ENCODE measurements around the gene TEX2. TPM values are rescaled to one million over a fixed set of nuclear protein-coding genes. Genes with fewer than 3 reads are reported as not detected.

Gene TEX2
- total and polyA plus RNA-seq, 9 of the 15 experiments (the other 6 are each of a cell fraction or from before 2014, with no cell fraction given) = 4.1 to 27.6 (median 19.3) TPM

GRCh38 chr17:64296246-64296645 lies 33.2 kb upstream of the TEX2 start (continued):
- TF ChIP-seq ZEB2 (IDR thresholded peaks at IDR 0.05) (no peak), JUNB (CRISPR knock-in tag; conservative IDR thresholded peaks at IDR 0.05) (no peak)

DNA sequence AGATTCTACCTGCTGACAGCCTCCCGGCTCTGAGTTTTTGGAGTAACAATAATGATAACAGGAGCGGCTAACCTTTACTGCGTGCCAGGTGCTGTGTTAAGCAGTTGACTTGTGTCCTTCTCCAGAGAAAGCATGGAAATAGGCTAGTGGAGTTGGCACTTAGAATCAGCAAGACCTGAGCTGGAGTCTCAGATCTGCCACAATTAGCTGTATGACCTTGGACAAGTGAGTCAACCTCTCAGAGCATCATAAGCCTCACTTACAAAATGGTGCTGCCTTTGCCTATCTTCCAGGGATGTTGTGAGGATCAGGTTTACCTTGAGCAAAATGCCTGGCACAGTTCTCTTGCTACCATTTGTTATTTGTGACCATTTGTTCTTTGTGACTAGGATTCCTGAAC lies 32.1 kb upstream of the TEX2 start:
- no peak overlapping the region for H3K4me3 ChIP-seq
- no peak overlapping the region for H3K4me2 ChIP-seq (ENCODE audit: insufficient read depth, low read length)
- H3K27me3 ChIP-seq (ENCODE audit: control insufficient read depth in 2 of 2, insufficient read depth in 2 of 2, low read length in 2 of 2) = no peaks in the 10 kb centered on the region; a peak in 1 of 5 replicates
- no peaks in the 10 kb centered on the region for H4K20me1 ChIP-seq (replicated peaks; ENCODE audit: control insufficient read depth, insufficient read depth, low read length)
- no peak overlapping the region for H3K9ac ChIP-seq (ENCODE audit: insufficient read depth in 1 of 2, low read depth in 2 of 2, low read length in 2 of 2)
- no peak for TF ChIP-seq HIVEP1 (CRISPR knock-in tag; IDR thresholded peaks at IDR 0.05)
- no peak for TF ChIP-seq ARID3B (CRISPR knock-in tag; IDR thresholded peaks at IDR 0.05; ENCODE audit: borderline replicate concordance)
- no peak for TF ChIP-seq PRPF4 (IDR thresholded peaks at IDR 0.05; ENCODE audit: insufficient read depth, low read depth, low read length, poor library complexity, severe bottlenecking)
- FAIRE-seq (no peak), DNase-seq (ENCODE audit: extremely low read depth in 1 of 4, low spot score in 3 of 4) (no peak), ATAC-seq (no peak)
- BruUV-seq (replicated peaks) = no TSS peak
- CTCF ChIA-PET (ENCODE audit: low intra/inter-chr PET ratio) = no interaction called here
- H3K79me2 ChIP-seq (ENCODE audit: control insufficient read depth, insufficient read depth, low read length) = no peaks in the 10 kb centered on the region
- peaks cover 8% of the 10 kb centered on the region for H3K9me3 ChIP-seq (replicated peaks; ENCODE audit: control insufficient read depth, insufficient read depth, low read depth, low read length)
- POLR2A ChIA-PET = no interaction called here
- no peaks in the 10 kb centered on the region for H3K36me3 ChIP-seq (ENCODE audit: control insufficient read depth, insufficient read depth, low read length)
- intact Hi-C loops (cut with micrococcal nuclease) = no loop called here
- no peaks in the 10 kb centered on the region; a peak in 1 of 5 replicates for H3K4me1 ChIP-seq (replicated peaks in 1 of 2; ENCODE audit: control insufficient read depth in 2 of 2, insufficient read depth in 2 of 2, low read length in 2 of 2)
- in situ Hi-C loops (cut with MboI) = no loop called here
- no peaks in the 10 kb centered on the region for H3K9me1 ChIP-seq (ENCODE audit: control insufficient read depth, insufficient read depth, low read length)
- no peak overlapping the region for H3K27ac ChIP-seq (ENCODE audit: extremely low read depth, low read depth, low read length)
- no peak overlapping the region for H2AFZ ChIP-seq (ENCODE audit: low read depth, low read length)
- 32% methylated on average over 3 of the region's 3 CpGs for WGBS (ENCODE audit: insufficient coverage, low coverage, missing lambda C conversion rate)
